IMR-90 (cell line): Measurements from ENCODE around the gene RWDD1. TPM values are rescaled to one million over a fixed set of nuclear protein-coding genes. Genes with fewer than 3 reads are reported as not detected.

Experiments used
- ATAC-seq: fragments of 200-7000 bp; cut with Tn5 transposase; 2 replicates; pipeline ENCODE4 v1.9.1; 2020; ENCODE audit warnings: low read depth, mild to moderate bottlenecking, moderate library complexity
- BruUV-seq: library from RNA; stranded (reverse); fragments of 400-500 nt; replicated peaks from 2 replicates; lab custom pipeline; 2021; lab: Mats Ljungman, UMichigan
- CTCF ChIA-PET: fragments of 300-600 bp; formaldehyde crosslinking; extraction: SDS; loops from one replicate; lab custom pipeline; 2021; ENCODE audit warnings: antibody characterized with exemption; lab: Yijun Ruan, JAX
- POLR2A ChIA-PET: fragments of 300-600 bp; sonication (Branson Sonifier 250); formaldehyde crosslinking; loops from one replicate; lab custom pipeline; 2022; ENCODE audit warnings: antibody characterized with exemption; ENCODE audit not compliant: unreplicated experiment; lab: Charles Lee
- DNase-seq: peaks from one replicate; pipeline ENCODE4 v3.0.0; 2013
- H2AFZ ChIP-seq: replicated peaks from 2 replicates; pipeline ENCODE3; 2013; ENCODE audit warnings: low read length, mild to moderate bottlenecking; ENCODE audit not compliant: poor library complexity
- H2AK5ac ChIP-seq: 2 replicates; pipeline ENCODE4 v1.6.1; 2013; ENCODE audit warnings: low read depth, low read length, inconsistent platforms
- H2AK9ac ChIP-seq: replicated peaks from 2 replicates; pipeline ENCODE3; 2013; ENCODE audit warnings: mild to moderate bottlenecking, low read depth, low read length, moderate library complexity; ENCODE audit not compliant: poor library complexity
- H2BK120ac ChIP-seq: 2 replicates; pipeline ENCODE4 v1.6.1; 2013; ENCODE audit warnings: low read depth, low read length, inconsistent platforms
- H2BK15ac ChIP-seq: 3 replicates; pipeline ENCODE4 v1.6.1; 2013; ENCODE audit warnings: low read depth, low read length, inconsistent platforms
- H2BK20ac ChIP-seq: 2 replicates; pipeline ENCODE4 v1.6.1; 2013; ENCODE audit warnings: low read depth, mild to moderate bottlenecking, inconsistent platforms, low read length, moderate library complexity
- H2BK5ac ChIP-seq: 2 replicates; pipeline ENCODE4 v1.6.1; 2013; ENCODE audit warnings: mild to moderate bottlenecking, low read depth, low read length, inconsistent platforms; ENCODE audit not compliant: poor library complexity, severe bottlenecking
- H3K14ac ChIP-seq: replicated peaks from 2 replicates; pipeline ENCODE4 v1.6.1; 2013; ENCODE audit warnings: low read depth, low read length, inconsistent platforms
- H3K18ac ChIP-seq: 2 replicates; pipeline ENCODE4 v1.6.1; 2013; ENCODE audit warnings: low read depth, low read length, control low read depth
- H3K23ac ChIP-seq: 2 replicates; pipeline ENCODE4 v1.6.1; 2013; ENCODE audit warnings: low read depth, low read length, inconsistent platforms
- H3K27ac ChIP-seq: 2 replicates; pipeline ENCODE4 v1.5.1; 2013; ENCODE audit warnings: mild to moderate bottlenecking, control low read depth, low read length; ENCODE audit not compliant: insufficient read depth
- H3K27me3 ChIP-seq: 2 replicates; pipeline ENCODE4 v1.6.1; 2013; ENCODE audit warnings: low read length; ENCODE audit not compliant: control insufficient read depth, insufficient read depth
- H3K36me3 ChIP-seq: 2 replicates; pipeline ENCODE4 v1.6.1; 2013; ENCODE audit warnings: low read length, mixed read lengths; ENCODE audit not compliant: control insufficient read depth, insufficient read depth
- H3K4ac ChIP-seq: 2 replicates; pipeline ENCODE4 v1.6.1; 2013; ENCODE audit warnings: low read depth, low read length, inconsistent platforms
- H3K4me1 ChIP-seq: 2 replicates; pipeline ENCODE4 v1.6.1; 2013; ENCODE audit warnings: low read length, mixed read lengths; ENCODE audit not compliant: control insufficient read depth, insufficient read depth
- H3K4me2 ChIP-seq: 2 replicates; pipeline ENCODE4 v1.6.1; 2013; ENCODE audit warnings: low read depth, mild to moderate bottlenecking, control low read depth, low read length, moderate library complexity
- H3K4me3 ChIP-seq: 2 replicates; pipeline ENCODE4 v1.5.1; 2013; ENCODE audit warnings: low read depth, mild to moderate bottlenecking, control low read depth, low read length, moderate library complexity; ENCODE audit not compliant: insufficient read depth
- H3K56ac ChIP-seq: 2 replicates; pipeline ENCODE4 v1.6.1; 2013; ENCODE audit warnings: low read length, inconsistent platforms; ENCODE audit not compliant: insufficient read depth; ENCODE audit errors: extremely low read depth
- H3K79me1 ChIP-seq, 2 experiments: 2 replicates each; pipeline ENCODE4 v1.6.1; 2013; ENCODE audit warnings: low read length in 2 of 2, inconsistent platforms in 1 of 2, low read depth in 1 of 2
- H3K9ac ChIP-seq: 2 replicates; pipeline ENCODE4 v1.6.1; 2013; ENCODE audit warnings: low read depth, low read length, control low read depth
- H3K9me1 ChIP-seq: 2 replicates; pipeline ENCODE4 v1.6.1; 2013; ENCODE audit warnings: low read length, inconsistent platforms; ENCODE audit not compliant: insufficient read depth
- H3K9me3 ChIP-seq: 2 replicates; pipeline ENCODE4 v1.6.1; 2013; ENCODE audit warnings: low read length; ENCODE audit not compliant: control insufficient read depth, insufficient read depth
- H4K20me1 ChIP-seq: 2 replicates; pipeline ENCODE4 v1.6.1; 2013; ENCODE audit warnings: low read length, inconsistent platforms; ENCODE audit not compliant: insufficient read depth
- H4K5ac ChIP-seq: 2 replicates; pipeline ENCODE4 v1.6.1; 2013; ENCODE audit warnings: mild to moderate bottlenecking, low read depth, low read length, control low read depth
- H4K8ac ChIP-seq, 2 experiments: 2 replicates each; pipeline ENCODE4 v1.6.1; 2013; ENCODE audit warnings: low read depth in 2 of 2, low read length in 2 of 2, control low read depth in 1 of 2, inconsistent platforms in 1 of 2
- H4K91ac ChIP-seq: 2 replicates; pipeline ENCODE4 v1.6.1; 2013; ENCODE audit warnings: low read depth, low read length, inconsistent platforms; ENCODE audit not compliant: insufficient read depth
- BHLHE40 ChIP-seq: fragments of 150-350 bp; IDR thresholded peaks from 2 replicates; pipeline ENCODE4 v1.6.1; 2016; ENCODE audit warnings: mild to moderate bottlenecking, low read depth, low read length
- CEBPB ChIP-seq: IDR thresholded peaks from 2 replicates; pipeline ENCODE4 v1.6.1; 2012; ENCODE audit warnings: low read depth, low read length, improper control_type of control experiment
- CHD1 ChIP-seq: IDR thresholded peaks from 2 replicates; pipeline ENCODE4 v1.6.1; 2012; ENCODE audit warnings: low read depth, low read length, improper control_type of control experiment
- CTCF ChIP-seq: conservative IDR thresholded peaks from 2 replicates; pipeline ENCODE4 v1.5.1; 2012; ENCODE audit warnings: mild to moderate bottlenecking, low read depth, low read length, improper control_type of control experiment
- ELK1 ChIP-seq: fragments of 150-350 bp; IDR thresholded peaks from 2 replicates; pipeline ENCODE4 v1.6.1; 2016; ENCODE audit warnings: low read depth, mild to moderate bottlenecking, low read length, moderate library complexity, borderline replicate concordance
- FOS ChIP-seq: fragments of 150-350 bp; IDR thresholded peaks from 2 replicates; pipeline ENCODE4 v1.6.1; 2016; ENCODE audit warnings: low read depth, low read length
- MAFK ChIP-seq: IDR thresholded peaks from 2 replicates; pipeline ENCODE4 v1.6.1; 2012; ENCODE audit warnings: low read depth, low read length, improper control_type of control experiment
- MAZ ChIP-seq: IDR thresholded peaks from 2 replicates; pipeline ENCODE4 v1.6.1; 2012; ENCODE audit warnings: low read depth, mild to moderate bottlenecking, low read length, improper control_type of control experiment, moderate library complexity, borderline replicate concordance
- MXI1 ChIP-seq: IDR thresholded peaks from 2 replicates; pipeline ENCODE4 v1.6.1; 2012; ENCODE audit warnings: low read depth, mild to moderate bottlenecking, low read length, moderate library complexity, borderline replicate concordance
- NFE2L2 ChIP-seq: fragments of 150-350 bp; IDR thresholded peaks from 2 replicates; pipeline ENCODE4 v1.6.1; 2016; ENCODE audit warnings: low read depth, mild to moderate bottlenecking, low read length
- POLR2A ChIP-seq: IDR thresholded peaks from 2 replicates; pipeline ENCODE4 v1.6.1; 2012; ENCODE audit warnings: mild to moderate bottlenecking, low read depth, low read length
- RAD21 ChIP-seq: IDR thresholded peaks from 2 replicates; pipeline ENCODE4 v1.6.1; 2012; ENCODE audit warnings: low read length, improper control_type of control experiment
- RCOR1 ChIP-seq: IDR thresholded peaks from 2 replicates; pipeline ENCODE4 v1.6.1; 2012; ENCODE audit warnings: mild to moderate bottlenecking, low read length, improper control_type of control experiment; ENCODE audit not compliant: insufficient replicate concordance
- RFX5 ChIP-seq: IDR thresholded peaks from 2 replicates; pipeline ENCODE4 v1.8.0; 2012; ENCODE audit warnings: low read depth, mild to moderate bottlenecking, low read length, moderate library complexity
- SMC3 ChIP-seq: fragments of 150-350 bp; IDR thresholded peaks from 2 replicates; pipeline ENCODE4 v1.6.1; 2016; ENCODE audit warnings: low read depth, mild to moderate bottlenecking, antibody characterized with exemption, low read length, moderate library complexity
- USF2 ChIP-seq: fragments of 150-350 bp; IDR thresholded peaks from 2 replicates; pipeline ENCODE4 v1.6.1; 2017; ENCODE audit warnings: mild to moderate bottlenecking, antibody characterized with exemption, low read length, low read depth
- WGBS, 2 experiments: methylation state at CpG; one replicate each; pipeline versions ENCODE4 v1.1.5 to v1.1.7; 2013; ENCODE audit warnings: missing lambda C conversion rate in 2 of 2; ENCODE audit not compliant: insufficient read length in 1 of 2; ENCODE audit errors: extremely low coverage in 2 of 2; 5-methylcytosine and 5-hydroxymethylcytosine counted together
- dilution Hi-C: fragments of 300-500 bp; cut with HindIII; formaldehyde crosslinking; loops from one replicate; pipeline ENCODE4 v1.14.3; 2018; ENCODE audit warnings: low sequenced_read_pairs; ENCODE audit not compliant: unreplicated experiment
- in situ Hi-C: fragments of 300-500 bp; cut with MboI; formaldehyde crosslinking; loops from 3 replicates; pipeline ENCODE4 v1.14.3; 2019; ENCODE audit warnings: low sequenced_read_pairs, inconsistent platforms, mixed read lengths
- intact Hi-C: fragments of 100-400 bp; cut with micrococcal nuclease; formaldehyde crosslinking; loops from 2 replicates; pipeline ENCODE4 v1.10.0; 2022
- polyA plus RNA-seq, 3 experiments: library from polyadenylated mRNA; depleted of rRNA; stranded (reverse); fragments of >200 nt; gene quantifications; 2 replicates each; pipeline ENCODE4 v1.2.3, GENCODE V29; 2012; ENCODE audit warnings: low replicate concordance in 1 of 3
- total RNA-seq: library from RNA; depleted of rRNA; stranded (reverse); fragments of >200 nt; gene quantifications from 2 replicates; pipeline ENCODE4 v1.2.3, GENCODE V29; 2012

The RWDD1 gene
- total and polyA plus RNA-seq, 2 of the 4 experiments (the other 2 are of a cell fraction), result 23.6 to 92.8 TPM

- WGBS, 2 experiments, result no CpG with 5 or more reads among the region's 1 CpG
- intact Hi-C loops (no loop called here), dilution Hi-C loops (no loop called here), in situ Hi-C loops (no loop called here)
- Histone ChIP-seq H4K8ac (no peak overlapping the region), H2BK15ac (no peak overlapping the region), H3K23ac (no peak overlapping the region), H3K4me2 (no peak overlapping the region), H3K79me1 (peaks cover 12 to 37% of the 10 kb centered on the region in 2 experiments), H2AK9ac (no peak overlapping the region), H2AFZ (no peak overlapping the region), H3K18ac (no peak overlapping the region), H3K36me3 (peaks cover 6% of the 10 kb centered on the region; the same call in 1 of the 2 replicates), H3K9me1 (no peaks in the 10 kb centered on the region), H2AK5ac (no peak overlapping the region), H3K9ac (no peak overlapping the region), H3K14ac (no peak overlapping the region), H3K27ac (no peak overlapping the region), H2BK120ac (no peak overlapping the region), H3K4me1 (no peaks in the 10 kb centered on the region), H4K91ac (no peak overlapping the region), H3K4ac (no peak overlapping the region), H2BK5ac (no peak overlapping the region), H3K56ac (no peak overlapping the region), H3K27me3 (no peaks in the 10 kb centered on the region), H2BK20ac (no peak overlapping the region), H3K4me3 (no peak overlapping the region), H4K5ac (no peak overlapping the region), H3K9me3 (no peaks in the 10 kb centered on the region), H4K20me1 (no peaks in the 10 kb centered on the region; the same call in 1 of the 2 replicates)
- no TSS peak for BruUV-seq
- ATAC-seq (peak; percentile 65; the same call in 1 of the 2 replicates), DNase-seq (peak; percentile 25)
- POLR2A ChIA-PET, result no interaction called here
- TF ChIP-seq MAZ (no peak), MAFK (no peak), NFE2L2 (no peak), USF2 (no peak), BHLHE40 (no peak), RFX5 (no peak), FOS (no peak), POLR2A (no peak), MXI1 (no peak), ELK1 (no peak), RAD21 (no peak), SMC3 (no peak), CEBPB (no peak), CTCF (no peak), CHD1 (no peak), RCOR1 (no peak)
- CTCF ChIA-PET, result no interaction called here
Measured at GRCh38 chr6:116579143-116579542, 7.8 kb downstream of the RWDD1 start.
